Liver (tissue), 9 donors: Measurements from ENCODE around the gene TAB2. TPM values are rescaled to one million over a fixed set of nuclear protein-coding genes. Genes with fewer than 3 reads are reported as not detected.

ENCODE experiments used
- DNase-seq: peaks from one replicate; pipeline ENCODE4 v3.0.0-alpha.2; 2017; ENCODE audit warnings: low spot score
- H3K27ac ChIP-seq, 2 donors: one replicate each; pipeline ENCODE4 v1.7.0; 2013; ENCODE audit warnings: inconsistent platforms in 2 of 2, low read length in 2 of 2, control low read depth in 1 of 2, low read depth in 1 of 2, mild to moderate bottlenecking in 1 of 2
- H3K27me3 ChIP-seq, 4 donors: one replicate each; pipeline versions ENCODE4 v1.6.1 to v1.7.0; 2013; ENCODE audit warnings: low read length in 3 of 4, inconsistent platforms in 1 of 4, mild to moderate bottlenecking in 1 of 4, moderate library complexity in 1 of 4; ENCODE audit not compliant: control insufficient read depth in 4 of 4, insufficient read depth in 4 of 4
- H3K36me3 ChIP-seq, 4 donors: one replicate each; pipeline versions ENCODE4 v1.6.1 to v1.7.0; 2013; ENCODE audit warnings: low read length in 3 of 4, mild to moderate bottlenecking in 3 of 4, low read depth in 1 of 4, moderate library complexity in 1 of 4; ENCODE audit not compliant: control insufficient read depth in 4 of 4, insufficient read depth in 3 of 4
- H3K4me1 ChIP-seq, 4 donors: one replicate each; pipeline versions ENCODE4 v1.6.1 to v1.7.0; 2013; ENCODE audit warnings: low read length in 3 of 4, mild to moderate bottlenecking in 3 of 4, moderate library complexity in 1 of 4; ENCODE audit not compliant: control insufficient read depth in 4 of 4, insufficient read depth in 4 of 4
- H3K4me3 ChIP-seq, 3 donors: one replicate each; pipeline versions ENCODE4 v1.6.1 to v1.7.0; 2013; ENCODE audit warnings: low read length in 3 of 3, control low read depth in 1 of 3, low read depth in 1 of 3, mild to moderate bottlenecking in 1 of 3
- H3K9ac ChIP-seq, 2 donors: one replicate each; pipeline ENCODE4 v1.7.0; 2013; ENCODE audit warnings: low read length in 2 of 2, mild to moderate bottlenecking in 2 of 2, moderate library complexity in 2 of 2, control low read depth in 1 of 2, low read depth in 1 of 2
- H3K9me3 ChIP-seq, 4 donors: one replicate each; pipeline versions ENCODE4 v1.6.1 to v1.7.0; 2013; ENCODE audit warnings: low read length in 3 of 4; ENCODE audit not compliant: control insufficient read depth in 4 of 4
- CTCF ChIP-seq: fragments of 150-350 bp; IDR thresholded peaks from 2 replicates; pipeline ENCODE4 v1.5.1; 2017; ENCODE audit warnings: improper control_type of control experiment, low read depth, low read length; ENCODE audit not compliant: missing input control
- EGR1 ChIP-seq, 2 donors: IDR thresholded peaks; 2 replicates each; pipeline ENCODE4 v1.6.1; 2016 to 2018; ENCODE audit warnings: antibody characterized with exemption in 2 of 2, low read depth in 2 of 2
- HNF4G ChIP-seq: IDR thresholded peaks from 2 replicates; pipeline ENCODE4 v1.6.1; 2016; ENCODE audit warnings: antibody characterized with exemption
- NR2F2 ChIP-seq: IDR thresholded peaks from 2 replicates; pipeline ENCODE4 v1.6.1; 2016; ENCODE audit warnings: antibody characterized with exemption
- REST ChIP-seq: IDR thresholded peaks from 2 replicates; pipeline ENCODE4 v1.6.1; 2016; ENCODE audit warnings: antibody characterized with exemption, mild to moderate bottlenecking
- RXRA ChIP-seq, 2 donors: IDR thresholded peaks; 2 replicates each; pipeline ENCODE4 v1.6.1; 2017 to 2018; ENCODE audit warnings: antibody characterized with exemption in 2 of 2, mild to moderate bottlenecking in 1 of 2
- SP1 ChIP-seq: IDR thresholded peaks from 2 replicates; pipeline ENCODE4 v1.6.1; 2018; ENCODE audit warnings: antibody characterized with exemption, mild to moderate bottlenecking
- ZBTB33 ChIP-seq: IDR thresholded peaks from 2 replicates; pipeline ENCODE4 v1.6.1; 2016; ENCODE audit warnings: antibody characterized with exemption
- WGBS: extraction: QIAGEN DNeasy Blood & Tissue Kit; methylation state at CpG from one replicate; pipeline ENCODE4 v1.1.7; 2013; 5-methylcytosine and 5-hydroxymethylcytosine counted together
- polyA plus RNA-seq, 2 donors: library from polyadenylated mRNA; stranded (reverse) in 1 of 2; unstranded in 1 of 2; fragments of 200-250 nt in 1 of 2; fragments of >200 nt in 1 of 2; fragmentation: Nextera tagmentation in 1 of 2; extraction: Ambion mirVana in 1 of 2; gene quantifications; one replicate each; pipeline versions ENCODE4 v1.2.1 to v1.2.3, GENCODE V29; 2013 to 2015
- total RNA-seq, 2 donors: library from RNA; depleted of rRNA; stranded (reverse); fragments of >200 nt; gene quantifications; one replicate each; pipeline ENCODE4 v1.2.3, GENCODE V29; 2014
- TF ChIP-seq, protein P1 (sequence below): IDR thresholded peaks from 2 replicates; pipeline ENCODE4 v1.6.1; 2016; ENCODE audit warnings: antibody characterized with exemption
- donor health status: healthy.
- donor health status: healthy.
- donor health status: healthy.
- donor health status: healthy.
- donor health status: healthy.

The TAB2 gene
- total and polyA plus RNA-seq, 4 donors = 10.5 to 25.6 (median 18.0) TPM

DNA sequence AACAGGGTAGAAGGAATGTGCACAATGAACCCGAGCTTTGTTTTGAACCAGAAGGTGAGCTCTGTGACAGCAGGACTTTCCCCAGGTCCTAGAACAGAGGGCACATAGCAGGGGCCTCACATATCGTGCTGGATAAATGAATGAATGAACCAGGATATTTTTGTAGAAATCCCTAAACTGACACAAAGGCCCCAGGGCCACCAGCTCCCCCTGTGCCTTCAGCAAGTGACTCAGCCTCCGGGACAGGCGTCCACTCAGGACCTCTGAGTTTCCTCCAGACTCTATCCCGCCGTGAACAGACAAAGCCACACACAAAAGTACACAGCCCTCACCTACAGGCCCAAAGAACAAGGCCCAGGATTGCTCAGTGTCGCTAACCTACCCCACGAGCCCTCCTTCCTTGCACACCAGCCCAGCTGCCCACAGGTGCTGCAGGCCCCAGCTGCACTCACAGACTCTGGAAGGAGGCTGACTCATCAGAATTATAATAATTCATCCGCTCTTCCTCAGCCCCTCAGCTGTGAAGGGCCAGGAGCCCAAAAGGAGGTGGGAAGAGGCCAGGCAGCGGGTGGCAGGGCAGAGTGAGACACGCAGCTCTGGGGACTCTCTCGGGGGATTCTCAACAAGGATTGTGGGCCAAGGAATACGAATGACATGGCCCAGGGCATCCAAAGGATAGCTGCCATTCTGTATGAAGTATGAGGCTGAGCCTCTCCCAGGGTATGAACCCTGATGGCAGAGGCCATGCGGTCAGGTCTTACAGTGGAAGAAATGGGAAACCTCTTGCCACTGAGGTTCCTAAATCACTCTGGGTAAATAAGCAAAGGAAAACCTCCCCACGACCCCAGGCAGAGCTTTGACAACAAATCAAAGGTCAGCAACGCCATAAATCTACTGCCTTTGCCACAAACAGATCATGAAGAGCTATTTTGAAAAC lies 123.5 kb downstream of the TAB2 start:
- no peaks in the 10 kb centered on the region for H3K4me1 ChIP-seq
- no peak for DNase-seq
- H3K27me3 ChIP-seq = no peaks in the 10 kb centered on the region
- 83% methylated on average over 16 of the region's 16 CpGs for WGBS
- H3K36me3 ChIP-seq = no peaks in the 10 kb centered on the region
- TF ChIP-seq NR2F2 (peak; percentile 71), SP1 (no peak)
- no peak overlapping the region for H3K4me3 ChIP-seq
- no peak overlapping the region for H3K9ac ChIP-seq
- no peaks in the 10 kb centered on the region for H3K9me3 ChIP-seq
- no peak overlapping the region for H3K27ac ChIP-seq

DNA sequence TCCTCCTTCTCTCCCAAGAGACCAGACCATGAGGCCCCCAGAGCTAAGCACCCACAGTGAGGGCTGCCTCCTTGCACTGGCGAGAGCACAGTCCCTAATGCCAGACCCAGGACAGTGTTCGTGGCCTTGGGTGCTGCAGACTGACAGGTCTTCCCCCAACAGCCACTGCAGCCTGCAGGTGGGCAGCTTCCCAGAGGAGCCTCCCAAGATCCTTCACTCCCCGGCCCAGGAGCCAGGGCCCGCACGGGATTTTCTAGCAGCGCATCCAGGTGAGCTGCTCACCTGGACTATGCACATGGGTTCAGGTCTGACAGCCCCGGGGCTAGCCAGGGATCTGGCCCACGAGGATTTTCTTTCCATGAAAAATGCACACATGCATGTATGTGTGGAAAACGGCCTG lies 124.2 kb downstream of the TAB2 start:
- H3K9ac ChIP-seq = no peak overlapping the region
- WGBS = 84% methylated on average over 9 of the region's 9 CpGs
- no peak for DNase-seq

DNA sequence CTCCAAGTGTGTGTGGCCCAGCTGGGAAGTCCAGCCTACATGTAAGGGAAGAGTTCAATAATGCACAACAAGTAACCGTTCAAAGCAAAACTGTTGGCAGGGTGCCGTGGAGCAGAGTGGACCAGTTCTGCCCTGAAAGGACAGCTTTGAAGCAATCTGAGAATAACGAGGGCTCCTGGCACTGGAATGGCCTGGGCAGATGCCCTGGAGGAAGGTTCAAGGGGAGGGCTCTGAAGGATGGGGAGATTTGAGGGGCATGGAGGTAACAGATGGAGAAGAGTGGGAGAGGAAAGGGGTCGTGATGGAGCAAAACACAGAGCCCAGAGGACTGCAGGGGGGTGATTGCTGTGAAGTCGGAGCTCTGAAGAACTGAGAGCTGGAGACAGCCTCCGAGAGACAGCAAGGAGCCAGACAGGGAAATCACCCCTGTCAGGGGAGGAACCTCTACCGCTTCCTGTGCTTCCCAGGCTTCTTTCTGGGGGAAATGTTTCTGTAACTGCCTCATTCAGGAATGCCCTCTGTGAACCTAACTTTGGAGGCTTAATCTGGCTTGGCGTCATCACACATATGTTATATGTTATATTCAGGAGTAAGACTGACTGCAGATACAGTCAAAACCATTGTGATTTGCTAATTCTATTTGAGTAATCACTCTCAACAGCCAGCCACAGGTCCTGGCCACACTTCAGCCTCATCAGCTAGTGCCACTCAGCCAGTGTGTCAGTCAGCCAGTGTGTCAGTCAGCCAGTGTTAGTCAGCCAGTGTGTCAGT lies 126.1 kb downstream of the TAB2 start:
- H3K4me3 ChIP-seq = no peak overlapping the region
- no peaks in the 10 kb centered on the region for H3K4me1 ChIP-seq
- no peak overlapping the region for H3K9ac ChIP-seq
- H3K27ac ChIP-seq = no peak overlapping the region
- WGBS = 76% methylated on average over 8 of the region's 8 CpGs
- no peaks in the 10 kb centered on the region for H3K9me3 ChIP-seq
- no peak for DNase-seq
- no peaks in the 10 kb centered on the region for H3K27me3 ChIP-seq
- H3K36me3 ChIP-seq = no peaks in the 10 kb centered on the region
- TF ChIP-seq HNF4G (no peak), REST (no peak), CTCF (no peak), EGR1 (IDR thresholded peaks at IDR 0.05; ENCODE audit: low read depth in 2 of 2) (no peak), RXRA (IDR thresholded peaks at IDR 0.05) (no peak), ZBTB33 (no peak)
- TF ChIP-seq, protein P1, sequence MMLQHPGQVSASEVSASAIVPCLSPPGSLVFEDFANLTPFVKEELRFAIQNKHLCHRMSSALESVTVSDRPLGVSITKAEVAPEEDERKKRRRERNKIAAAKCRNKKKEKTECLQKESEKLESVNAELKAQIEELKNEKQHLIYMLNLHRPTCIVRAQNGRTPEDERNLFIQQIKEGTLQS = no peak

More for the DNA sequence above, 124.2 kb downstream of the TAB2 start:
- Histone ChIP-seq H3K36me3 (no peaks in the 10 kb centered on the region), H3K4me3 (no peak overlapping the region), H3K27me3 (no peaks in the 10 kb centered on the region), H3K27ac (no peak overlapping the region), H3K4me1 (no peaks in the 10 kb centered on the region), H3K9me3 (no peaks in the 10 kb centered on the region)
- TF ChIP-seq CTCF = no peak
